GM18508 (cell line): ENCODE results near the gene REL.

ENCODE experiments used
- ATAC-seq: cut with Tn5 transposase; IDR thresholded peaks from one replicate; pipeline ENCODE4 v1.9.1; 2021; ENCODE audit warnings: moderate number of reproducible peaks; ENCODE audit not compliant: insufficient read depth, unreplicated experiment

The REL gene

DNA sequence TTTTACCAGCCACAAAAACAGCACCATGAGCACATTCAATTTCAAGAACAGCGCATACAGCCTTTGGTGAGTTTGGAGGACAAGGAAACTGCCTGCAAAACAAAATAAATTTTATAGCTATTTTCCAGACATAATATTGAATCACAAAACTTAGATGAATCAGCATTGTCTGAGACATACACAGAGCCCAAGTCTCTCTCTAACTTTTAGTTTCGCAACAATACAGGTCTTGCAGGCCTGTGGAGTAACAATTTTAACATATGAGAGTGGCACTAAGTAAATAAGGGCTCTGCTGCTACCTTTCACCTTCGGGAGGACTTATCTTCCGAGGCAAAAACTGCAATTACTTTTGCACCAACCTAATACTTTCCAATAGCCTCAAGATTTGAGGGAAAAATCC, 80.1 kb downstream of the REL start:
- no peak for ATAC-seq

DNA sequence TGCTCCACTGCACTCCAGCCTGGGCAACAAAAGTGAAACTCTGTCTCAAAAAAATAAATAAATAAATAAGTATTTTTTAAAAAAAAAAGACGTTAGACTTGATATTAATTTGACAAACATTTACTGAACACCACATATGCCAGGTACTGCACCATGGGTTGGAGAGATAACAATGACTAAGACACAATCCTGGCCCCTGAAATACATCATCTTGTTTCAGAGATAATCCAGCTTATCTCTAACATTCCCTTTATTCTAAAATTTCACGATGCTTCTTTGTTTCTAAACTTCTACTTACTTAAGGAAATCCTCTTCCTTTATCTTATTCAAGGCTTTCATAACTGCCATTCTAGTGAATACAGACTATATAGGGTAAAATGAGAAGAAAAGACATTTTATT, 81.2 kb downstream of the REL start:
- no peak for ATAC-seq

DNA sequence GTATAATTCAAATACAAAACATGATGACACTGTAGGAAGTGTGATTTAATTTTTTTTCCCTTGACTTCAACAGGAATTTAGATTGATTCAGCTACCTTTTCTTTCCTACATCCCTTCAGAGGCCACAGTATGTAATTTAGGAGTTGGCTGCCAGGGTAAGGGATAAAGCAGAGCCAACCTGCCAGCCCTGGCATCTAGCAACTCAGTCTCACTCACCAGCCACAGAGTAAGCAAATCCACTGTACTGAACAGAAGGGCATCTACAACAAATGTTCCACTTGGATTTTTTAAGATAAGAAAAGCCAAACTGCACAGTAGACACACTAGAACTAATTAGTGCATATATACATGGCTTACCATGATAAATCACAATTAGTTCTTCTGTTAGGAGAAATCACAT, 81.8 kb downstream of the REL start:
- no peak for ATAC-seq

DNA sequence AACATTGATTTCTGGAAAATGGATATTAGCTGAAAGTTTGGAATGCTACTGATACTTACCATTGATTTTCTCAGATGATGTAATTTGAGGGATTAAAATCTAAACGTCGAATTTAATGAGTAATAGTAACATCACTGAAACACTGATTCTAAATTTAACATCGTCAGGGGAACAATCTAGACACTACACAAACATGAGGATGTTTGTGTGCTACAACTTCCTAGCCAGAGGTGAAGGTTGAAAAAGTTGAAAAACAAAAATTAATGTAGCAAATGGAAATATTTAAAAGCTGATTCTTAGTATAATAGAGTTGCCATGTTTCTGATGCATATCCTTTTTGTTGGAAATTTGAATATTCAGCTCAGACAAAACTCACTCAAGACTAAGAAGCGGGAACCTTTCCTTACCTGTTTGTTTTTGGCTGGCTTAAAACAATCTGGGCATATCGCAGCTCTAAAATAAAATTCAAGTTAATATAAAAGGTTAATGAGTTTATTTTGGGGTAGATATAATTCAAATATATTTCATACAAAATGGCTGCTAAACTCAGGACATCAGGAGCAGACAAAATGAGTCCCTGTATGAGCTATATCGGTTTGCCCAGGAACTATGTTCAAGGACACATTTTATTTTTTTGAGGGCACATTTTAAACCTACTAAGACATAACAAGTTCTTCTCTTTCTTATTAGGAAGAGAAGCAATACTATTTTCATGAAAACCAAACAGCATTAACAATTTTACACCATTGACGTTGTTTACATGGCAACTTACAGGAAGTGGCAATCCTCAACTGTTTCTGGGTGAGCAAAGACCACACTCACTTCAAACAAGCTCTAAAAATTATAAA, 83.5 kb downstream of the REL start:
- ATAC-seq, result no peak

DNA sequence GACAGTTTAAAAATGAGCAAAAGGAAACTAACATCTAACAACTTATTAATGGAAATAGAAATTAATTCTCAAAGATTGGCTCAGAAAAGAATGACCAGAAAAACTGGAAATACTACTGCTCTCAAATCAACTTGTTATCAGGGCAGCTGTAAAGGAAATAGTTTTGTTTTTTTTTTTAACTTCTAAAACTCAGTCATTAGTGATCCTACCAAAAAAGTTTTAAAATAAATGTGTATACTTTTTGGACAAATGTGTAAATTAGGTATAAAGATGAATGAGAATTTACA, 84.1 kb downstream of the REL start:
- no peak for ATAC-seq

DNA sequence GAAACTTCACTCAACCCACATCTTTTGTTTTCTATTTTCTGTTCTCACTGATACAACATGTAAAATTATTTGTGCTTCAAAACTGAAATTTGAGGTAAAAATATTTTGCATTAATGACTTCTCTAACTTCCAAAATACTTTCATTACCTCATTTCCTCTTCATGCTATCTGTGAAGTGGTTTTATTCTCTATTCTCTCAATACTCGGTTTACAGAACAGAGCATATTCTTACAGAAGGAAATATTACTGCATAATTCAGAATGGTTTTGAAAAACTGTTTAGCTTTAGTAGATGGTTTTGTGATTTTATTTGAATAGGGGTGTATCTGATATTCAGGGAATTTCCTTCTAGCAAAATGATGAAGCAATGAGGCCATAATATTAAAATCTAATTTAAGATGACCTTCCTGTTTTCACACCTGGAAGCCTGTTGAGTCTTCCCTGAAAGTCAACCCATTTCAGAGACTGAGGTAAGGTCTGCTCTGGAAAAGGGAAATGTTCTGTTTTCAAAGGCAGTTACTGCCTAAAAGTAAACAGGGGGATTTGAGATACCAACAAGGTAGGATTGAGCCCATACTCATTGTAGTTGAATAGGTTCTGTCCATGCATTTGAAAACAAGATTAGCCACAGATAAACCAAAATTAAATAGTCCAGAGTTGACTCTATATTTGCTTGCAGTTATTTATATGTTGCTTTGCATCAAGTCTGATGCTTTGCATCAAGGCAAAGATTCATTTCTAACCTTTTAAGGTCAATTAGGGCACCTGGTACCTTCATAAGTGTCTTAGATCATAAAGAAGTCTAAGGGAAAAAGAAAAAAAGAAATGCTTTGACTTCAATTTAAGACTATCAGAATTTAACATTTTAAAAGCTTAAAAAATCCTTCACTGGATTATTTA, 85.4 kb downstream of the REL start:
- no peak for ATAC-seq

DNA sequence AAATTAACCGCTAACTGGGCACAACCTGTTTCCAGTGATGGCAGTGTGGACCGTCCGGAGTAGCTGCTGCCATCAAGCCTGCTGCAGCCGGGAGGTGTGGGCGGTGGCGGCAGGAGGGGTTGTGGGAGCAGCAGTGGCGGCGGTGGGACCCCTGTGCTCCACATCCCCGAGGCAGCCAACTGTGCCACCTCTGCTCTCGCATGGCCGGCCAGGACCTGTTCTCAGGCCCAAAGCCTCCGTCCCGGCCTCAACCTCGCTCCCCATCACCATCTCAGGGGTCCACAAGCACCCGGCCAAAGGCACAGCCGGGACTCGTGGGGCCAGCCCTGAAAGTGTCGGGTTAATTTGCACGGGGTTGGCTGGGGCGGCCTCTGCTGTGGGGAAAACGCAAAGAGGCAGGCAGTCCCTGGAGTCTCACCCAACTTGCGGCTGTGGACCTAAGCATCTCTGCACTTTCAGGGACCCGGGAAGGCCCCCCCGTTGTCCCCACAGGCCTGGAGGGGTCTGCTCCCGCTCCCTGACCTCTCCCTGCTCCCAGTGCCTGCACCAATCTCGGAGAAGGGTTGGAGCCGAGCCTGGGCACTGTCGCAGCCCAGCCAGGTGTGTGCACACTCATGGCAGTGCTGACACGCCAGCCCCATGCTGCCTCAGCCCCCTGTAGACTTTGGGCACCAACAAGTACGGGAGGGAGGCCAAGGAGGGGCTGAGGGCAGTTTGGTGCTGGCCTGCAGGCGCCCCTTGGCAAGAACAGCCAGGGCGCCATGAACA, 91.7 kb downstream of the REL start:
- no peak for ATAC-seq

DNA sequence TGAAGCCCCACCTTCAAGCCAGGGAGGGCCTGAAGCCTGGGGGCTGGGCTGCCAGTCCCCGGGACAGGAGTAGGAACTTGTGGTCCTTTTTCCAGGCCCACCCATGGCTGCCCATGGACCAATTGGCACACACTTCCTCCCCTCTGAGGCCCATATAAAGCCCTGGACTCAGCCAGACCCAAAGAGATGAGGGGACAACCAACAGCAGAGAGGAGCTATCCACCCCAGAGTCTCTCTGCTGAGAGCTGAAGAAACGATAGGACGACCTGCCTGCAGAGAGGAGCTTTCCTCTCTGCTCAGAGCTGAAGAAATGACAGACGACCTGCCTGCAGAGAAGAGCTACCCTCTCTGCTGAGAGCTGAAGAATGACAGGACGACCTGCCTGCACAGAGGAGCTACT, 92.3 kb downstream of the REL start:
- ATAC-seq, result no peak

DNA sequence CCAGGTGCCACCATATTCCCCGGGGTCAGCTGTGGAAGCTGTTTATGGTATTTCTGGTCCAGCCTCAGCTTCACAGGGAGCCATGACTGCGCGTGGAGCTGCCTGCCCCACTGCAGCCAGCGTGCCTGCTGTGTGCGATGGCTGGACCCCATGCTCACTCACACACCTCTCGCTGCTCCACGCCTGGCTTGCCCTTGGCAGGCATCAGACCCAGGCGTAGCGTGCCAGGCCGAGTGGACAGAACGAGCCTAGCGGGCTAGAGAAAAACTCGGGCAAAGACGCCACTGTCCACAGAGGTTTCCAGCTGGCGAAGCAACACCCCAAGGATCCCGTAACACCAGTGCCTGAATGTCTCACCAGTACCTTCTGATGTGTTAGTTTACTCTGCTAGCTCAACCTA, 93.3 kb downstream of the REL start:
- ATAC-seq, result no peak
